HL-60/S4 (cell line): Measurements from ENCODE around the gene GALNT2.

Source experiments
- in situ Hi-C: fragments of 300-500 bp; cut with MboI; formaldehyde crosslinking; loops from 2 replicates; pipeline ENCODE4 v1.14.3; 2022; ENCODE audit warnings: low sequenced_read_pairs

Gene GALNT2

GRCh38 chr1:230126529-230127104, 59.6 kb downstream of the GALNT2 start:
- in situ Hi-C loops = no loop called here

- in situ Hi-C loops = no loop called here
These were observed 60.3 kb downstream of the GALNT2 start for GRCh38 chr1:230127105-230128054.

GRCh38 chr1:230128569-230129285, 61.7 kb downstream of the GALNT2 start:
- in situ Hi-C loops = no loop called here

GRCh38 chr1:230129341-230129740, 62.3 kb downstream of the GALNT2 start:
- in situ Hi-C loops = no loop called here

DNA sequence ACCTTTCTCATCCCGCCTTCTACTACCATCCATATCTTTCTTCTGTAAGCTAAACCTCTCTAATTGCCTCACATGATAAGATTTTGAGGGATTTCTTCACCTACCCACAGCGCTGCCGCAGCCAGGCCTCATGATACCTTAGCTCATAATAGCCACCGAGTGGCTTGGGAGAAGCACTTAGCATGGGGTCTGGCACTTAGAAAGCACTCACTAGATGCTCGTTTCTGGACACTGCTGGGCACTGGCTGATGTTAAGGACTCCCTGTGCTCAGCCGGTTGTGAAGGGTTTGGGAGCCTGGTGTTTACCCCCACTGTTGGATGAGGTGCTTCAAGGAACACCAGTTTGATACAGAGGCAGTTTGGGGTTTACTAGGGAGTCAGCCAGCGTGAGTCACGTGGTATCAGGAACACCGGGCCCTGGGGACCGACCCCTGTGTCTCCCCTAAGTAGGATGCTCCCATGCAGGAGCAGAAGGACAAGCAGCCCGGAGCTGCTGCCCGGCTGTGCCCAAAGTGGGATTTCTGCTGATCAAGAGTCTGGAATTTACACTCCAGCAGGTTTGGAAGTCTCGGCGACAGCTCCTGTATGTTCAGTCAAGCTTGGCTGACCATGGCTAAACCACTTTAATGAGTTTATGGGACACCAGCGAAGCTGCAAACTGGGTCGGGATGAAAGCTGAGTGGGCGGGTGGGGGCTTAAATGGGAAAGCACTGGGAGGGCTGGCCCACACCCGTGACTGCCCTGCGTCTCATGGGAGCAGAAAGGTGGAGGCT, 63.3 kb downstream of the GALNT2 start:
- in situ Hi-C loops = loop anchor here (10.0 kb wide), 1 partner anchor 56 kb away; no protein-coding TSS in a partner anchor

GRCh38 chr1:230131457-230131856, 64.4 kb downstream of the GALNT2 start:
- in situ Hi-C loops = loop anchor here (10.0 kb wide), 1 partner anchor 57 kb away; no protein-coding TSS in a partner anchor

DNA sequence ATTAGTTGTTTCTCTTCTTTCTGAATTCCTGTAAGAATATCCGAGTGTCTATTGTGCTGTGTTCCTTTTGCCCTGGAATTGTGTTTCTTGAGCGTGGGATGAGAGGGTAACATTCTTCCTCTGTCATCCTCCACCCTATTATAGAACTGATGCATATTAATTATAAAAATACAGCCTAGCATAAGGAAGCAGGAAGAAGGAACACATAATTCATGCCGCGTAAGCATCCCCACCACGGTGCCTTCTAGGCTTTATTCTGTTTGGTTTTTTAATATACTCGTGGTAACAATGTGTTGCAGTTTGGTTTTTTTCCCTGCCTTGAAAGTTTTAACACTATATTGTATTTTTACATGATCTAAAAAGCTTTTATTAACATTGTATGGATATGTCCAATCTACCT, 65.7 kb downstream of the GALNT2 start:
- in situ Hi-C loops = loop anchor here (10.0 kb wide), 1 partner anchor 58 kb away; no protein-coding TSS in a partner anchor

DNA sequence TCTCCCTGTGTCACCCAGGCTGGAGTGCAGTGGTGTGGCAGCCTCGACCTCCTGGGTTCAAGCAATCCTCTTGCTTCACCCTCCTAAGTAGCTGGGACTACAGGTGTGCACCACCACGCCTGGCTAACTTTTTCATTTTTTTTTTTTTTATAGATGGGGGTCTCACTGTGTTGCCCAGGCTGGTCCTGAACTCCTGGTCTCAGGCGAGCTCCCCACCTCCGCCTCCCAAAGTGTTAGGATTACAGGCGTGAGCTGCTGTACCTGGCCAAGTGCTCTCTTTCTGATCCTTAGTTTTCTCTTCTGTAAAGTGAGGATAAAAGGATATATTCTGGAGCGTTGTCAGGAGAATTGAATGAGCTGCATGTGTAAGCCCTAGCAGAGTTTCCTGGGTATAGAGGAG, 68.7 kb downstream of the GALNT2 start:
- in situ Hi-C loops = loop anchor here (10.0 kb wide), 1 partner anchor 61 kb away; no protein-coding TSS in a partner anchor

- in situ Hi-C loops = loop anchor here (10.0 kb wide), 1 partner anchor 62 kb away; no protein-coding TSS in a partner anchor
These were observed 69.7 kb downstream of the GALNT2 start for GRCh38 chr1:230136453-230137336.

DNA sequence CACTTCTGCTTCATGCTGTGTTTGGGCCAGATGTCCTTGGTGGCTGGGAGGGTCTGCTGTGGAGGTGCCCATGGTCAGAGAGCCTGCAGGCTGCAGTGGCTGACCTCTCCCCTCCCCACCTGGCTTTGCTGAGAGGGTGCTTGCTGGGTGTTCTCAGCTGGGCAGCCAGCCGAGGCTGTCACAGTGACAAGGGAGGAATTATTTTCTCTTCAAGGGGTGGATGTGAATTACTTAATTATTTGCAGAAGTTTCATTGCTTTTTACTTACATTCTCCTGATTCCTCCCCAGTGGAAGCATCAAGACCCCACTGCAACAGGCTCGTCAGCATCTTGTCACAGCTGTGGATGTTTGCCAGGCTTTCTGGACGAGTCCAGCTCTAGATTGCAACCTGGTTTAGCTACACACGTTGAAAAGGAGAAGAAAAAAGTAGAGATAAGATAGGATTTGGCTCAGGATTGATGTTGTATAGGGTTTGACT, 70.3 kb downstream of the GALNT2 start:
- in situ Hi-C loops = loop anchor here (10.0 kb wide), 1 partner anchor 63 kb away; no protein-coding TSS in a partner anchor

DNA sequence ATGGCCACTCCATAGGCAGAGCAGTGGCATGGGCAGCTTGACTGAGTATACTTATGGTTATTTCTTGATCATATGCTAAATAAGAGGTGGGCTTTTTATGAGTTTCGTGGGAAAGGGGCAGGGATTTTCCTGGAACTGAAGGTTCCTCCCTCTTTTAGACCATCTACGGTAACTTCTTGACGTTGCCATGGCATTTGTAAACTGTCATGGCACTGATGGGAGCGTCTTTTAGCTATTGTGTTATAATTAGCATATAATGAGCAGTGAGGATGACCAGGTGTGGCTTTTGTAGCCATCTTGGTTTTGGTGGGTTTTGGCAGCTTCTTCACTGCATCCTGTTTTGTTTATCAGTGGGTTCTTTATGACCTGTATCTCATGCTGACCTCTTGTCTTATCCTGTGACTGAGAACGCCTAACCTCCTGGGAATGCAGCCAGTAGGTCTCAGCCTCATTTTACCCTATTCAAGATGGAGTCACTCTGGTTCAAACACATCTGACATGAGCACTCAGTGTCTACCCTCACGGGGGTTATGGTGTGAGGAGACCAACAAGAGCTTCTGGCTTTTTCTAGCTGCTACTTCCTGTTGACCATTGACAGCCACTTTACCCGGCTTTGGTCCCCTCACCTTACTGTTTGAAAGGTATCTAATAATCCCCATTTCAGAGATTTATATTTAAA, 71.7 kb downstream of the GALNT2 start:
- in situ Hi-C loops = loop anchor here (10.0 kb wide), 1 partner anchor 64 kb away; no protein-coding TSS in a partner anchor

DNA sequence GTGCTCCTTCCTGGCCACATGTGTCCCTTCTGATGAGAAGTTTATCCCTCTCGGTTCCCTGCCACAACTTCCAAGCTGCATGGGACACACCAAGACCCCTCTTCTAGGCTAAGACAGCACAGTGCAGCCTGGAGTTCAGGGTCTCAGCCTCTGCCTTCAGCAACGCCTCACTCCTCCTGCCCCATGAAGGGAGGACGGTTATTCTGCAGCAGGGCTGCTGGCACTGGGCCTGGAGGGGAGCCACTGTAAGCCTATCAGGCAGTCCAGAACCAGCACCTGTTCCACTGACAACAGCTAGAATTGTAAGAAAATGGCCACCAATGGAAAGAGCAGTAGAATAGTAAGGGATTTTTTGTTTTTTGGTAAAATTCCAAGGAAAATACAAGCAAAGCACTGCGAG, 72.3 kb downstream of the GALNT2 start:
- in situ Hi-C loops = loop anchor here (10.0 kb wide), 1 partner anchor 65 kb away; no protein-coding TSS in a partner anchor

DNA sequence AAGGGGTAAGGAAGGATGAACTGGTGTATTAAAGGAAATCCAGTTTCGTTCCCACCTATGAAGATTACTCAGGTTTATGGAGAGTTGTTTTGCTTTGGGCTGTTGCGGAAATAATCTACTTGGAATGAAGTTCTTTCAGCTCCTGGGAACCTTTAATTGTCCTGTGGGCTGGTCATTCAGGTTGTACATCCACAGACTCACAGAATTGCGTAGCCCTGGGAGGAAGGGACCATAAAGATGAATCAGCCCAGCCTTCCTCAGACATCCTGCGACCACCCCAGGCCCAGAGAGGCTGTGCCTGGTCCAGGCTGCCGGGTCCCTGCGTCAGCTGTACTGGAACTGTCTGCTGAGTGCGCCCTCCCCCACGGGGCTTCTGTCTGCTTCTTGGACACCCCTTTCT, 72.7 kb downstream of the GALNT2 start:
- in situ Hi-C loops = loop anchor here (10.0 kb wide), 1 partner anchor 65 kb away; no protein-coding TSS in a partner anchor

GRCh38 chr1:230140221-230141020, 73.4 kb downstream of the GALNT2 start:
- in situ Hi-C loops = no loop called here

DNA sequence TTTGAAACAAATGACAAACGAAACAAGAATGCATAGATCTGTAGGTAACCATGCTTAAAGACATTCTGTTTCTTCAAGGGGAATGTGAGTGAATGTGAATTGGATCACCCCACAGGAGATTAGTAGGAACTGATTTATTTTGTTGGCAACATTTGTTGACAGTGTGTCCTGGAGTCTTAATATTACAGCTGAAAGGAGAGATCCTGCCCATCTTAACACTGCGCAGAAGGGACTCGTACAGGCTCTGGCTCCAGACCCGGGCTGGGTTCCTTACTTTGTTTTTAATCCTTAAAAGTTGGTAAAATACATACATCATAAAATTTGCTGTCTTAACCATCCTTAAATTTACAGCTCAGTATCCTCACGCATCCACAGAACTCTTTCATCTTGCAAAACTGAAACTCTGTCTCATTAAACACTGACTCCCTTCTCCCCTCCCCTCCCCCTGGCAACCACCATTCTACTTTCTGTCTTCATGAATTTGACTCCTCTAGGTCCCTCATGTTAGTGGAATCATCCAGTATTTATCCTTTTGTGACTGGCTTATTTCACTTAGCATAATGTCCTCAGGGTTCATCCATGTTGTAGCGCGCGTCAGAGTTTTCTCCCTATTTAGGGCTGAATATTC, 74.1 kb downstream of the GALNT2 start:
- in situ Hi-C loops = no loop called here

DNA sequence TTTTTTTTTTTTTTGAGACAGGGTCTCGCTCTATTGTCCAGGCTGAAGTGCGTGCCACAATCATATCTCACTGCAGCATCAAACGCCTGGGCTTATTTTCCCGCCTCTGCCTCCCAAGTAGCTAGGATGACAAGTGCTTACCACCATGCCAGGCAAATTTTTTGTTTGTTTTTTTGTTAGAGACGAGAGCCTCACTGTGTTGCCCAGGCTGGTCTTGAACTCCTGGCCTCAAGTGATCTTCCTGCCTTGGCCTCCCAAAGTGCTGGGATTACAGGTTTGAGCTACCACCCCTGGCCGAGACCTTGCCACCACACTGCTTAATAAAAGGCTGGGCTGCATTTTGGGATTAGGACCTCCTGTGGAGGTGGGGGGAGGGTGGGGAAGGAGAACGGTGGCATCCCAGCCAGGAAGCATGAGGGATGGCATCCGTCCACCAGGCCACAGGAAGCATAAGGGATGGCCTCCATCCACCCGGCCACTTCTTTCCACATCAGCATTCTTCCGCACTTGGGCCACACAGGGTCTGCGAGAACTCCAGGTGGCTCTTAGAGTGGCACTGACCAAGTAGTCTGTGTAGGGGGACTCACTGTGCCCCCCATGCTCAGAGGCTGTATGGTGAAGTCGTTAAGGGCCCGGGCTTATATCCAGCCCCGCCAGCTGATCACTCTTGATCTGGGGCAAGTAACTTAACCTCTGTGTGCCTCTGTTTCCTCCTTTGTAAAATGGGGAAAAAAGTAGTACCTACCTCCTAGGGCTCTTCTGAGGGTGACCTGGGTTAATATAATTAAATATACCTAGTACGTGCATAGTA, 75.0 kb downstream of the GALNT2 start:
- in situ Hi-C loops = no loop called here
